DMS114 treated with DMSO at 0.1 percent for 48 hours (cell line): ENCODE data around the gene UCP1.

Experiments used
- DNase-seq: peaks from one replicate; lab custom pipeline; 2025; ENCODE audit not compliant: unreplicated experiment; lab: John Stamatoyannopoulos, UW

UCP1 gene, protein sequence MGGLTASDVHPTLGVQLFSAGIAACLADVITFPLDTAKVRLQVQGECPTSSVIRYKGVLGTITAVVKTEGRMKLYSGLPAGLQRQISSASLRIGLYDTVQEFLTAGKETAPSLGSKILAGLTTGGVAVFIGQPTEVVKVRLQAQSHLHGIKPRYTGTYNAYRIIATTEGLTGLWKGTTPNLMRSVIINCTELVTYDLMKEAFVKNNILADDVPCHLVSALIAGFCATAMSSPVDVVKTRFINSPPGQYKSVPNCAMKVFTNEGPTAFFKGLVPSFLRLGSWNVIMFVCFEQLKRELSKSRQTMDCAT

DNA sequence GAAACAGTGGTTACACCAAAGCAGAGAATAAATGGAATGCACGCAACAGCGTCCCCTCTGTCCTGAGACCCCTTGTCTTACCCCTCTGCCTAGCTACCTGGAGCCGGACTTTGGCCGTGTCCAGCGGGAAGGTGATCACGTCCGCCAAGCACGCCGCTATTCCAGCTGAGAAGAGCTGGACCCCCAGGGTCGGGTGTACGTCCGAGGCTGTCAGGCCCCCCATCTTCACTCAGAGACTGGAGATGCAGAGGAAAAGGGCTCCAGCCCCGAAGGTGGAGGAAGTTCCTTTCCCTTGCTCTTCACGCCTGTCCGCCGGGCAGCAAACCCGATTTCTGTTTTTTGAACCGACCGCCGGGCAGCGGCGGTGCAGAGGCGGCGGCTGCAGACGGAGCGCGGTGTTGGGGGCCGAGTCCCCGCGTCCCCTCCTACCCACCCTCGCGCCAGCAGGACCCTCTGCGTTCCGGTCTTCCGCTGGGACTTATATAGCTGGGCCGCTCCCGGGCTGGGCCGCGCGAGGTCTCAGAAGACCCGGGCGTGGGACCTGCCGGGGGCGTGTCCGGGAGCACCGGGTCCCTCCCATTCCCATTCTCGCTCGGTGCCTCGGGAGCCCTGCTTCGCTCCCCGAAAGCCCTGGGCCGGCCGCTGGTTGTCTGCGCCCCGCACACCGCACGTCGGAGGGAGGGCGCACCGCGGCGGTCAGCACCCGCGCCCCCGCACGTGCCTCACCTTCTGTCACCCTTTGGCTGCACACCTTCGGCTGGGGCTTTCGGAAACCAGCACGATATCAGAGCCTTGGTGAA is at the start of gene UCP1:
TSS of gene UCP1 (minus strand) at position 455 of the 800 bp plus-strand sequence. CDS start at position 223, 232 bp downstream.
- DNase-seq = no peak

DNA sequence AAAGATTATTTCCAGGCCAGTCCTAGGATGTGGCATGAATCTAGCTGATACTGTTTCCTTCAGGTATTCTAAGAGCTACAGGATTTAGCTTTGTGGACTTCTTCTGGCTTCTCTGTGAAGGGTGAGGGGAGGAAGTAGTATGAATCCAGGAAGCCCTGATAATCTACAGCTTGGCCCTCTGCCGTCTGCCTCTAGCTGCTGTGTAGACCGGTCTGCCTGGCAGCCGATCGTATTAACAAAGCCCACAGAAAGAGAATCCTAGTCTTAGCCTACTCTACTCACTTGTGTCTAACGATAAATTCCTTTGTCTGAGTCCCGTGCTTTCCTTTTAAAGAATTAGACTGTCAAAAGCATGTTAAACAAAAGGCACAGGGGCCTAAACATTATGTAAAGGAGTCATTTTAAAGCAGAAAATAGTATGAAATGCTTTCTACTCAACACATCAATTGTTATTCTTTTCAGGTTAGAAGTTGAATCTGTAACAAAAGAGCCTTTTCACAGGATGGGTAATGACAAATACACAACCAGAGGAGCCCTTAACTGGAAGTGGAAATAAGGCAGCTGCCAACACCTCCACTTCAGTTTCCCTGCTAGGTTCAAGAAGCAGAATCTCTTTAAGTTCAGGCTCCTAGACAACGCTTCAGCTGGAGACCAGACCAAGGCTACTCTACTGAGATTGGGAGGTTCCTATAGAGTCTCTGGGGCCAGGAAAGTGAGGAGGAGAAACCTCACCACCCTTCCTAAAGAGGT is 48.9 kb upstream of the UCP1 start:
- no peak for DNase-seq

DNA sequence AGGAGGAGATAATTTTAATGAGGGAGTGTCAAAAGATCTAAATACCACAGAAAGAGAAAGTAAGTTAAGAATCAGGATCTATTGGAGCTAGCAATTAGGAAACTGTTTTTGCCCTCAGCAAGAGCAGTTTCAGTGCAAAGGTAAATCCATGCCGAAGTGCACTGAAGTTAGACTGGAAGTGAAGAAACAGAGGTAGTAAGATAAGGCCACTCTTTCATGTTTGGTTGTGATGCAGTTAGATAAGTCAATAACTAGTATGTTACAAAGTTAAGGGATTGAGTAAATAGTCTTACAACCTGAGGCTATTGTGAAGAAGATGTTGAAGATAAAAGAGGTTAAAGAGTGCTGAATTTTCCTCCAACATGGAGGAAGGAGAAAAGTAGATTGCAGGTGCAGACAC is 46.7 kb upstream of the UCP1 start:
- no peak for DNase-seq

DNA sequence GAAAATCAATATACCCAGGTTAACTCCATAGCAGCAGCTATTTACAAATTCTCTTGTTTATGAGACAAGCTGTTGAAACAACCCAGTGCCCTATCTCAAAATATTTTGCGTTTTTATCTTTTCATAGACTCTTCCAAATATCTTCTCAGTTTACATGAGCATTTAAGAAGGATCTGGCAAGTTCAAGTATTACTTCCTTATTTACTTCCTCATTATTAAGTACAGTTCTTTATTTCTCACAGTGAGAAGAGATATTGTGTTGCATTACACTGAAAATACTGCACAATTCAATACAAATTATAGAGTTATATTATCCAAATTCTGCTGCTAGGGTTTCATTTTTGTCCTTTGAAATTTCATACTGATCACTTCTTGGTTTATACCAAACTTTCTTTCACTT is 43.6 kb upstream of the UCP1 start:
- no peak for DNase-seq

DNA sequence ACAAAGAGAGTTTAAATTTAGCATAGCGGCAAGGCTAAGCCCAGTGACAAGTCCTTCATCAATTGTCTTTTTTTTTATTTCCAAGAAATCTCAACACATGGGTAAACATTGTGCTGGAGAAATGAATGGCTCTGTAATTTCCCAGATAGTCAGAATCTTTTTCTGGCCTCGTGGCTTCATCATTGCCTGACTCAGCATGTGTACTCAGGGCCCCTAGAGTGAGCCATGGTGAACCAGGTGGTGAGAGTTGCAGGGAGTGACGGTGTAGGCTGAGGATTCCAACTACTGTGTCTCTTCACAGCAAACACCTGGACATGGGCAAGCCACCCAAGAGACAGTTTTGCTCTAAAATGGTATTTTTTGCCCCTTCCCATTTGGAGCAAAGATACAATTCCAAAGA is 43.1 kb upstream of the UCP1 start:
- DNase-seq = no peak

DNA sequence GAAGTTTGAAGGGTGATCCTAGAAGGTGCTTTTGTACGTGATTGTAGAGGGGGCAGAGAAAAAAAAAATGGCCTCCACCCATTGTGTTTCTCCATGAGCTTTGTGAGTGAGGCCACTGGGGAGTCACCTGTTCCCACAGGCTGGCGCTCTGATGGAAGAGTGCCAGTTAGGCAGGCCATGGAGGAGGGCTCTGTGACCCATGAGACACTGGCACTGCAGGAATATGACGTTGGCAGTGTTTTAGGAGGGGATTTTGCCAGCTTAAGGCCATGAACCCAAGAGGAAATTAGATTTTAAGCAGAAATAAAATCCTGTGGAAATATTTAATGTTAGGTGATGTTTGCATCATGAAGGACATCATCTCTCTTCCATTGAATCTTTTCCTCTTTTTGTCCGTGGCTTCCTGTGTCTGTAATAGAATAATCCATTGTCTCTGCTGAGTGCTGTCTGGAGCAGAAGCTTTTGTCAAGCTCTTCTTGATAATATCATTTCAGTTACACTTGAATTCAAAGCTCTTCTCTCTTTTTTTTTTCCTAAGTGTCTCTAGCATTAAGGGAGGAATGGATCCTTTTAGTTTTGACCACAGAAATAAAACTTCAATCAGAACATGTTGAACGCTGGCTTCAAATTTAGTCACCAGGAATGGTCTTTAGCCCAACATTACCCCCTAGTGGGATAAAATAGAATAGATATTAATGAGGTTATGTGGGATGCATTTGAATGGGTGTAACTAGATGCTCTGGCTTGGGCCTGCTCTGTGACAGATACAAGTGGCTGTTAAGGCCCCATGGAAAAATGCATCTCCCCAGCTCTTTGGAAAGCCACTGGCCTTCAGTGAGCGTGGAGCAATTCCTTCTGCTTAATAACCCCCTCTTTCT is 41.0 kb upstream of the UCP1 start:
- DNase-seq = peak; percentile 31

DNA sequence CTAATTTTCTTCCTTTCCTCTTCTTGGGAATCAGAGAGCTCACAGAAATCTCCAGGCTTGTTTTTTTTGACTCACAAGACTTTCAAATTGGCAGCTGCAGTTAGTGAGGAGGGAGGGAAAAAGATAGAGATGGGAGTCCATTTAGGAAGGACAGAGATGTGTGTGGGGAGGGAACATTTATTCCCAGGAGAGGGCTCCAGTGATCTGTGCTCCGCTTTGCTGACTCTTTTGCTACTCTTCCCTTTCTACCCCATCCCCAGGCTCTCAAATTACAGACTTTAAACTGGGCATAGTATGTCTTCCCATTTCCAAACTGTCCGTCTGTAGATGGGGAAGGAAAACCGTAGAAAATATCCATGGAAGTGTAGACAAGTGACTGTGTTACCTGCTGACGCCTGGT is 39.1 kb upstream of the UCP1 start:
- no peak for DNase-seq

DNA sequence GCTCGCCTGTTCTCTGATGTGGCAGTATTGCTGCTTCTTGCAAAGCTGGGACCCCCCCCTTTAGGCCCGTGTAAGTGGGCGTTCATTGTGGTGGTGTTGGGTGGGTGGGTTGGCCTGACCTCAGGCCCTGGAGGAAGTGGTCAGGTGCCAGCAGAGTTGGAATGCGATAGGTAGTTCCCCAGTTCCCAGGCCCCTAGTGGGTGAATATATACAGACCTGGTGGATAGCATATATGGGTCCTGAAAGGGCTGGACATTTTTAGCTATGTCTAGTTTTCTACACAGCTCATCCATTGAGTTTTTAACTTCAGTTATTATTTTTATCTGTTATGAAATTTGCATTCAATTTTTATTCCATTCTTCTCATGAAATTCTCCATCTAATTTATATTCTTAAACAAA is 35.8 kb upstream of the UCP1 start:
- no peak for DNase-seq

DNA sequence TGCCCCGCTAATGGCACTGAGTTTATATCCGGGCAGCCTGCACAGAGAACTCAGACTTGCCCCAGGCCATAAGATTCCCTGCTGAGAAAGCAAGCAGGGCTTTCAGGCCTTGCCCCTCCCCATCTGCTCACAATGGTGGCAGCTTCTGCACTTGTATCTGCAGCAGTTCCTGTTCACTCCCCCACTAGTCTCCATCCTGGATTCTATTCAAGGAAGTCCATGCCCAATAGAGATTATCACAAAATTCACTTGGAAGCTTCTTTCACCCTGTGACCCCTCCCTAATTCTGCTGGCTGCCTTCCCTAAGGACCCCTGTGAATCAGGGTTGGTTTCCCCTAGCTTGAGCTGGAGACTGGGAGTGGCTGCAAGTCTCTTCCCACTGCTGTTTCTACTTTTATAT is 34.5 kb upstream of the UCP1 start:
- no peak for DNase-seq

DNA sequence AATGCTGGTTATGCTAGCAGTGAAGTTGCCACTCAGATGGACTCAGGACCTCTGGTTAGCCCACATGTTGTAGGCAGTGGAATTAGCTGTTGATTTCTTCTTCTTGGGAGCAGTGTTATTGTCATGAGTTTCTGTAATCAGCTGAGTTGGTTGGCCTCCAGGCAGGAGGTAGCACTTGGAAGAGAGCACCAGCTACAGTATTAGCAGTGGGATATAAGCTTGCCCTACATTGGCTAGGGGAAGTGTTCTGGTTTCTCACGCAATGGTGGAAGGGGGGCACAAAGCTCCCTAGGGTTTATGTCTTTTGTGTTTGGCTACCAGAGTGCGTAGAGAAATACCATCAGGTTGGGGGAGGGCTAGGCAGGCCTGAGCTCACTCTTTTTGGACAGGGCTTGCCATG is 34.0 kb upstream of the UCP1 start:
- no peak for DNase-seq

DNA sequence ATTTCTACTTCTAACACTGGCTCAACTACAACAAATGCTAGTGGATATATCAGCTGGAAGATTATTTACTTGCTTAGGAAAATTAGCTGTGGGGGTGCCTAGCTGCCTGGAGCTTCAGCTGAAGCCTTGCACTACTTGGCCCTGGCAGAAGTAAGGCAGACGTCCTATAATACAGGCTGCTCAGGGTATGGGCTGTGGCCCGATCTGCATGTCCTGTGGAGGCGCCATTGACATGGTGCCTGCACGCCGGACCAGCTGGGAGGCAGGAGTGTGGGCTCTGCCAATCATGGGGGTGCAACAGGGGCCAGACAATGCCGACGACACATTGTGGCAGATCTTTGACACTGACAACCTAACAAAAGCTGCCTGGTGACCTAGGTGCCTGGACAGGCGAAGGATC is 31.6 kb upstream of the UCP1 start:
- no peak for DNase-seq

DNA sequence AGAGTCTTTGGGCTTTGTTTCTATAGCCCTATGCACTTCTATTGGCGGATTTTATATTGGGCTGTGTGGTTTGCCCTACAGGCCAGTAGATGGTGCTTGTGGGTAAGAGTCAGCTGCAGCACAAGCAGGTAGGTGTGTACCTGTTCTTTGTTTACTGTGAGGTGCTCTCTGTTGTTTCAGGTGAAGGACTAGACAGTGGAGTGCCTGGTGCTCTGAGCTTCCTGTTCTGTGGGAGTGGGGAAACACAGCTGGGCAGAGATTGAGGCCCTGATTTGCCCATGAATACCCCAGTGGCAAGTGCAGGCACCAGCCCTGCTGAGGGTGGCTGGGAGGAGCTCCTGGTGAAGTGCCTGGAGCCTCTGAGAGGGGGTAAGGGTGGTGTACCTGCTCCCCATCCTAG is 26.3 kb upstream of the UCP1 start:
- no peak for DNase-seq

DNA sequence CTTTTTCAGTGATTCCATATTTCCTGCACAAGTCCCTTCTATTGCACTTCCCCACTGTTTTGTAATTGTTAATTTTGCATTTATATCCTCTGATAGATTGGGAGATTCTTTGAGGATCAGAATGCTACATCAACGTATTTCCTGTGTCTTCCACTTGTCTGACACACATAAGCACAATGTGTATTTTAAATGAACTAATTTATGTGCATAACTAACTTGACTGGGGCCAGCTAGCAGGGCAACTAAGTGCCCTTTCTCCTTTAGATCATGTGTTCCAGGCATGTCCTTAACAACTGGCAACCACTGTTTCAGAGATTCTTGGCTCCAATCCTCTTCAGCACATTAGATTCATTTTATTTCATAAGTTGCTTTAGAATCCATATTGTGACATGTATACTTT is 15.7 kb upstream of the UCP1 start:
- no peak for DNase-seq

DNA sequence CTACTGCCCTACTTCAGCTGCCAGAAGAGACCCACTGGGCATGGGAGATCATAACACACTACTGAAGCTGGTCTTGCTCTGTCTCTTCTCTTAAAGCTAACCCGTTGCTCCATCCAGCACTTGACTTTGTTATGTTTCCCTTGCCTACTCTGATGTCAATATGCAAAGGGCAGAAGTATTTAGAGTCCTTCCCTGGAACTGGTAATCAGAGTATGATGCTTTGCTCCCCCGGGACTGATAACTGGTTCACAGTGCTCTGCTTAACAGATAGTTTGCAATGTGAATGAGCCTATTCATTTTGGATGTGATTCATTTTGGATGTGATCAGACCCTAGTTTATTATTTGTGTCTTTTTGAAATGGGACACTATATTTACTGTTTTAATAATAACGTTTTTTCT is 12.3 kb upstream of the UCP1 start:
- DNase-seq = no peak

DNA sequence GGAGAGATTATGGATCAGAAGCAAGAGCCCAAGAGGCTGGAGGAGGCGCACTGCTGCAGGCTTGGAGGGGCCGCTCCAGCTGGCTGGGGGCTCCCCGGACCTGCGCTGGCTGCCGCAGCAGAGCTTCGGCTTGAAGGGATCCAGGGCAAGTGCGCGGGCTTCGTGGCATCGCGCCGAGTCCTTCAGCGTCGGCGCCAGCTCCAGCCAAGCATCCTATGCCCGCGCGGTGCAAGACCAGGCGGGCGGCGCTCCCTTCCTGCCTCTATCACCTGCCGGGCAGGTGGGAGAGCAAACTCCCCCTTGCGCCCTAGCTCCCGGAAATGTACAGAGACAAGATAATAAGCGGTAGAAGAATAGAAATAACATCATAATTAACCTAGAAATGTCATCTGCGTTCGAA is 10.5 kb upstream of the UCP1 start:
- no peak for DNase-seq

DNA sequence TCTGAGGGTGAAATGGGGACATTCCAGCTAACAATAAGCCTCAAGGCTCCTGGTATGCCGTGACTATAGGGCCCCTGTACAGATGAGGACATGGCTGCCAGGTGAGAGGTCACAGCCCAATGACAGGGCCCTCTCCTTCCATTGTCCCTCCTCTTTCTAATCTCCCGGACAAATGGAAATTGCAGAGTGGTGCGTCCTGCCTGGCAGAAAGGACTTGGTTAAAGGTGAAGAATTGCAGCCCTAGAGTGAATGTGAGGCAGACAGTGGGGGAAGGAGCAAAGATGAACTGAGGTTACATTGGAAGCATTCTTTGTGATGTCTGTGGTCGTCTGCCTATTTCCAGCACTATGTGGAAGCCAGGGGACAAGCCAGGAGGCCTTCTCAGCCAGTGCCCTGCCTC is 6.7 kb upstream of the UCP1 start:
- DNase-seq = no peak

DNA sequence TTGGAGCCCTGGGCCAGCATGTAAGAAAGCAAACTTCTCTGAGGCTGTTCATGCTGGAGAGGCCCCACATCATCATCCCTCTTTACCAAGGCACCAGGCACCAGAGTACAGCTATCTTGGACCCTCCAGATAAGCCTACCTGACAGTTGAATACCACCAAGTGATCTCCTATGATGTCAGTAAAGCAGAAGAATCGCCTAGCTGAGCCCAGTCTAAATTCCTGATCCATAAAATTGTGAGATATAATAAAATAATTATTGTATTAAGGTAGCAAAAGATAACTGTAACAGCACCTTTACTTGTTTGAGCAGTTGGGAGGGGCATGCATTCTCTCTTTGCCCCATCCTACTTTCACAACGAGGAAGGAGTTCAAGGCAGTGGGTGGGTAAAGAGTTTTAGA is 2.9 kb upstream of the UCP1 start:
- no peak for DNase-seq

DNA sequence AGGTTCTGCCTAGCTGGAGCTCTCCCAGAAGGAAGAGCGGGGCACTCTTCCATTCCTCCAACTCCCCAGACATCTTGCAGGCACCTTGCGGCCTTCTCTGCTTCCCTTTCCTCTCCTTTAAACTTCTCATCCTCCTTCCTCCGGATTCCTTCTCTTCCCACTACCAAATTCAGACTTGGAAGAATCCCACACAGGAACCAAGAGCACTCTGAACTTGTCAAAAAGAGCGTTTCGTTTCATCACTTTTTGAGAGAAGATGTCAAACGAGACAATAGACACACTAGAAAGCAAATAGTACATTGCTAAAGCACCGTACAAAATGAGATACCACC is 512 bp upstream of the UCP1 start:
- no peak for DNase-seq

DNA sequence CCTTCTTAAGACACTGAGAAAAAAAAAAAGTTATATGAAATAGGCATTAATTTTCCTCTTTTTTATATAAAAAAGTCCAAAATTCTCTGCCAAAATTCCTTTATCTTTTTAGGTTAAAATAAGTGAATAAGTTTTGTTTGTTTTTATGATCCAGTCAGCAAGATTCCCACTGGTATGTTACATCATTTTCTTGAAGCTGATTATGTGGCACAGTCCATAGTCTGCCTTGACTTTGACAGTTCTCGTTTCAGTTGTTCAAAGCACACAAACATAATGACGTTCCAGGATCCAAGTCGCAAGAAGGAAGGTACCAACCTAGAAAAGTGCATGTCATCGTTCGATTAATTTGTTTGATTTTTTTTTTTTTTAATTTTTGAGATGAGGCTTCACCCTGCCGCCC is 9.1 kb downstream of the UCP1 start:
- no peak for DNase-seq

DNA sequence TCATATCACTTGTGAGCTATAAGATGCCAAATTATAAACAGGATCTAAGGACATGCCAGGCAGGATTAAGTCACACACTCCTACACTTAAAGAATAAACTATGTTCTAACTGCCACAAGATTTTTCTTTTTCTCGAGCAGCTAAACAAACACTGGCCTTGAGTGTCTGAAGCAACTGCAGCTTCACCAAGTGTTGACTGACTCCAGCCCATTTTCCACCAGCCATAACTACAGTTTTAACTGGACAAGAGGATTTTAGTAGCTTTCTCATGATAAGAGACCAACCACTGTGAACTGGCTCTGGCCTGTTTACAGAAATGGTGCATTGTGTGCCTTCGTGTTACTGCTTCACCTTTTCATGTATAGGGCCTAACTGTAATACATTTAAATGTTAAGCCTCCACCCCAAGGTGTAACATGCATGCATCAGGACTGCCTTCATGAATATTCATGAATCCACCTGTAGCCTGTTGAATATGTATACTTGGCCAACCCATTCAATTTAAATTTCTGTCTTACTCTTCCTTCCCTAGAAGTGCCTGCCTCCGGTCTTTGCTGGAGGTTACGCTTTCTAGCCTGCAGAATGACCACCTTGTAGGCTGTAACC is 10.8 kb downstream of the UCP1 start:
- no peak for DNase-seq
